ENCODE results near the gene FXR1. TPM values are rescaled to one million over a fixed set of nuclear protein-coding genes. Genes with fewer than 3 reads are reported as not detected.
A peak's percentile ranks its signal among the peaks of the same experiment; 100 is the strongest.

FXR1 gene
- total and polyA plus RNA-seq, 2 of the 13 experiments (the other 11 are each of a cell fraction or from before 2014, with no cell fraction given) = 104 to 132 TPM

DNA sequence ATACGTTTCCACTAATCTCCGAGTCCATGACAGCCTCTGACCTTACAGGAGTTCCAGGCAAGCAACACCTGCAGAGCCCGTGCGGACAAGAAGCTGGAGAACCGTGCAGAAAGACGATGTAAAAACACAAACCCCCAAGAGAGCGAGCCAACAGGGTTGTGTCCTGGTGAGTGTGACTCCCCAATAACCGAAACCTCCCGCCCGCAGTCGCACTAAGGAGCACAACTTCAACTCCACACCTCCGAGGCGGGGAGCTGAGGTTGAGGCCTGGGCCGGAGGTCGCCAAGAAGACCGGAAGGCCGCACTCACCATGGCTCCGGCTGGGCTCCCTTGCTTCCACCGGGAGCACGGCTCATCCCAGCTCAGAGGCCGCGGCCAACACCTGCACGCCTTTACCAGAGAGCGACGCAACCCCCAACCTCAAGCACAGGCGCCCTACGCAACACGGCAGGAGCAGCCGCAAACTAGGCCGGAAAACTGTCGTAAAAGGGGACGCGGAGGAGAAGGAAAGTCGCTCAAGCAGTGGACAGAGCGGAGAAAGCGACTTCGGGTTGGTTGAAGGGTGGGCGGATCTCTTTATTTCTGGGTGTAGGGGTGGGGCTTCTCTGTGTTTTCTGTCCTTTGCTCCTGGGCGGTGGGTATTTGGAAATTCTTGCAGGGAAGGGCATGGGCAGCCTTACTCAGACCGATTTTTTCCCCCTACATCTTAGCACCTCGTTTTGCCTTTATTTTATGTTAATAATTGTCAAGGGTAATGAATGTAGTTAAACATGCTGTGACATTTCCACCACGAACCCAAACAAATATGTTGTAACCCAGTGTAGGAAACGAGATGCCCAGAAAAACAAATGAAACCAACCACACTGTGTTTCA, 77.1 kb downstream of the FXR1 start, which contains the start of gene DNAJC19 (continued):
- TF ChIP-seq, protein P1, sequence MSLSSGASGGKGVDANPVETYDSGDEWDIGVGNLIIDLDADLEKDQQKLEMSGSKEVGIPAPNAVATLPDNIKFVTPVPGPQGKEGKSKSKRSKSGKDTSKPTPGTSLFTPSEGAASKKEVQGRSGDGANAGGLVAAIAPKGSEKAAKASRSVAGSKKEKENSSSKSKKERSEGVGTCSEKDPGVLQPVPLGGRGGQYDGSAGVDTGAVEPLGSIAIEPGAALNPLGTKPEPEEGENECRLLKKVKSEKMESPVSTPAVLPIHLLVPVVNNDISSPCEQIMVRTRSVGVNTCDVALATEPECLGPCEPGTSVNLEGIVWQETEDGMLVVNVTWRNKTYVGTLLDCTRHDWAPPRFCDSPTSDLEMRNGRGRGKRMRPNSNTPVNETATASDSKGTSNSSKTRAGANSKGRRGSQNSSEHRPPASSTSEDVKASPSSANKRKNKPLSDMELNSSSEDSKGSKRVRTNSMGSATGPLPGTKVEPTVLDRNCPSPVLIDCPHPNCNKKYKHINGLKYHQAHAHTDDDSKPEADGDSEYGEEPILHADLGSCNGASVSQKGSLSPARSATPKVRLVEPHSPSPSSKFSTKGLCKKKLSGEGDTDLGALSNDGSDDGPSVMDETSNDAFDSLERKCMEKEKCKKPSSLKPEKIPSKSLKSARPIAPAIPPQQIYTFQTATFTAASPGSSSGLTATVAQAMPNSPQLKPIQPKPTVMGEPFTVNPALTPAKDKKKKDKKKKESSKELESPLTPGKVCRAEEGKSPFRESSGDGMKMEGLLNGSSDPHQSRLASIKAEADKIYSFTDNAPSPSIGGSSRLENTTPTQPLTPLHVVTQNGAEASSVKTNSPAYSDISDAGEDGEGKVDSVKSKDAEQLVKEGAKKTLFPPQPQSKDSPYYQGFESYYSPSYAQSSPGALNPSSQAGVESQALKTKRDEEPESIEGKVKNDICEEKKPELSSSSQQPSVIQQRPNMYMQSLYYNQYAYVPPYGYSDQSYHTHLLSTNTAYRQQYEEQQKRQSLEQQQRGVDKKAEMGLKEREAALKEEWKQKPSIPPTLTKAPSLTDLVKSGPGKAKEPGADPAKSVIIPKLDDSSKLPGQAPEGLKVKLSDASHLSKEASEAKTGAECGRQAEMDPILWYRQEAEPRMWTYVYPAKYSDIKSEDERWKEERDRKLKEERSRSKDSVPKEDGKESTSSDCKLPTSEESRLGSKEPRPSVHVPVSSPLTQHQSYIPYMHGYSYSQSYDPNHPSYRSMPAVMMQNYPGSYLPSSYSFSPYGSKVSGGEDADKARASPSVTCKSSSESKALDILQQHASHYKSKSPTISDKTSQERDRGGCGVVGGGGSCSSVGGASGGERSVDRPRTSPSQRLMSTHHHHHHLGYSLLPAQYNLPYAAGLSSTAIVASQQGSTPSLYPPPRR (CRISPR knock-in tag; IDR thresholded peaks at IDR 0.05; ENCODE audit: borderline replicate concordance) = peak; percentile 77
- TF ChIP-seq ZNF350 (CRISPR knock-in tag; IDR thresholded peaks at IDR 0.05; ENCODE audit: borderline replicate concordance, low read depth) (peak; percentile 83), MXD4 (CRISPR knock-in tag; IDR thresholded peaks at IDR 0.05) (peak; percentile 52), ZNF577 (CRISPR knock-in tag; IDR thresholded peaks at IDR 0.05; ENCODE audit: borderline replicate concordance, low read depth) (no peak), ZNF468 (CRISPR knock-in tag; IDR thresholded peaks at IDR 0.05) (peak; percentile 71; the same call in 1 of the 2 replicates), BHLHE40 (IDR thresholded peaks at IDR 0.05; ENCODE audit: low read length) (peak; percentile 61; the same call in 1 of the 2 replicates), MAFK (conservative IDR thresholded peaks at IDR 0.05 in 1 of 2, IDR thresholded peaks at IDR 0.05 in 1 of 2; ENCODE audit: low read length in 2 of 2) (no peak), MAFG (CRISPR knock-in tag; IDR thresholded peaks at IDR 0.05) (no peak), U2AF2 (IDR thresholded peaks at IDR 0.05; ENCODE audit: low read depth, low read length) (no peak), KLF11 (CRISPR knock-in tag; IDR thresholded peaks at IDR 0.05) (no peak), PHF21A (CRISPR knock-in tag; IDR thresholded peaks at IDR 0.05) (peak; percentile 95), ZC3H4 (CRISPR knock-in tag; IDR thresholded peaks at IDR 0.05; ENCODE audit: borderline replicate concordance) (no peak), ZNF44 (CRISPR knock-in tag; IDR thresholded peaks at IDR 0.05) (no peak), ZNF775 (CRISPR knock-in tag; IDR thresholded peaks at IDR 0.05; ENCODE audit: borderline replicate concordance) (0 out of 2 replicates have a peak, but pooled peaks have one; percentile 76)
- TF ChIP-seq, protein P2, sequence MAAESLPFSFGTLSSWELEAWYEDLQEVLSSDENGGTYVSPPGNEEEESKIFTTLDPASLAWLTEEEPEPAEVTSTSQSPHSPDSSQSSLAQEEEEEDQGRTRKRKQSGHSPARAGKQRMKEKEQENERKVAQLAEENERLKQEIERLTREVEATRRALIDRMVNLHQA (CRISPR knock-in tag; IDR thresholded peaks at IDR 0.05) = no peak
- TF ChIP-seq, protein P3, sequence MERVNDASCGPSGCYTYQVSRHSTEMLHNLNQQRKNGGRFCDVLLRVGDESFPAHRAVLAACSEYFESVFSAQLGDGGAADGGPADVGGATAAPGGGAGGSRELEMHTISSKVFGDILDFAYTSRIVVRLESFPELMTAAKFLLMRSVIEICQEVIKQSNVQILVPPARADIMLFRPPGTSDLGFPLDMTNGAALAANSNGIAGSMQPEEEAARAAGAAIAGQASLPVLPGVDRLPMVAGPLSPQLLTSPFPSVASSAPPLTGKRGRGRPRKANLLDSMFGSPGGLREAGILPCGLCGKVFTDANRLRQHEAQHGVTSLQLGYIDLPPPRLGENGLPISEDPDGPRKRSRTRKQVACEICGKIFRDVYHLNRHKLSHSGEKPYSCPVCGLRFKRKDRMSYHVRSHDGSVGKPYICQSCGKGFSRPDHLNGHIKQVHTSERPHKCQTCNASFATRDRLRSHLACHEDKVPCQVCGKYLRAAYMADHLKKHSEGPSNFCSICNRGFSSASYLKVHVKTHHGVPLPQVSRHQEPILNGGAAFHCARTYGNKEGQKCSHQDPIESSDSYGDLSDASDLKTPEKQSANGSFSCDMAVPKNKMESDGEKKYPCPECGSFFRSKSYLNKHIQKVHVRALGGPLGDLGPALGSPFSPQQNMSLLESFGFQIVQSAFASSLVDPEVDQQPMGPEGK (CRISPR knock-in tag; IDR thresholded peaks at IDR 0.05) = 0 out of 2 replicates have a peak, but pooled peaks have one; percentile 48
- TF ChIP-seq, protein P4, sequence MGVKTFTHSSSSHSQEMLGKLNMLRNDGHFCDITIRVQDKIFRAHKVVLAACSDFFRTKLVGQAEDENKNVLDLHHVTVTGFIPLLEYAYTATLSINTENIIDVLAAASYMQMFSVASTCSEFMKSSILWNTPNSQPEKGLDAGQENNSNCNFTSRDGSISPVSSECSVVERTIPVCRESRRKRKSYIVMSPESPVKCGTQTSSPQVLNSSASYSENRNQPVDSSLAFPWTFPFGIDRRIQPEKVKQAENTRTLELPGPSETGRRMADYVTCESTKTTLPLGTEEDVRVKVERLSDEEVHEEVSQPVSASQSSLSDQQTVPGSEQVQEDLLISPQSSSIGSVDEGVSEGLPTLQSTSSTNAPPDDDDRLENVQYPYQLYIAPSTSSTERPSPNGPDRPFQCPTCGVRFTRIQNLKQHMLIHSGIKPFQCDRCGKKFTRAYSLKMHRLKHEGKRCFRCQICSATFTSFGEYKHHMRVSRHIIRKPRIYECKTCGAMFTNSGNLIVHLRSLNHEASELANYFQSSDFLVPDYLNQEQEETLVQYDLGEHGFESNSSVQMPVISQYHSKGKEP (CRISPR knock-in tag; IDR thresholded peaks at IDR 0.05) = no peak
